Regular cardiac myocyte (primary cell): ENCODE results near the gene DPH6. TPM values are rescaled to one million over a fixed set of nuclear protein-coding genes. Genes with fewer than 3 reads are reported as not detected.

Source experiments
- total RNA-seq: library from RNA; depleted of rRNA; stranded (reverse); fragments of >200 nt; gene quantifications from 2 replicates; pipeline ENCODE4 v1.2.3, GENCODE V29; 2014

The DPH6 gene, protein sequence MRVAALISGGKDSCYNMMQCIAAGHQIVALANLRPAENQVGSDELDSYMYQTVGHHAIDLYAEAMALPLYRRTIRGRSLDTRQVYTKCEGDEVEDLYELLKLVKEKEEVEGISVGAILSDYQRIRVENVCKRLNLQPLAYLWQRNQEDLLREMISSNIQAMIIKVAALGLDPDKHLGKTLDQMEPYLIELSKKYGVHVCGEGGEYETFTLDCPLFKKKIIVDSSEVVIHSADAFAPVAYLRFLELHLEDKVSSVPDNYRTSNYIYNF
- total RNA-seq: 5.9 and 12.1 TPM in 2 replicates

DNA sequence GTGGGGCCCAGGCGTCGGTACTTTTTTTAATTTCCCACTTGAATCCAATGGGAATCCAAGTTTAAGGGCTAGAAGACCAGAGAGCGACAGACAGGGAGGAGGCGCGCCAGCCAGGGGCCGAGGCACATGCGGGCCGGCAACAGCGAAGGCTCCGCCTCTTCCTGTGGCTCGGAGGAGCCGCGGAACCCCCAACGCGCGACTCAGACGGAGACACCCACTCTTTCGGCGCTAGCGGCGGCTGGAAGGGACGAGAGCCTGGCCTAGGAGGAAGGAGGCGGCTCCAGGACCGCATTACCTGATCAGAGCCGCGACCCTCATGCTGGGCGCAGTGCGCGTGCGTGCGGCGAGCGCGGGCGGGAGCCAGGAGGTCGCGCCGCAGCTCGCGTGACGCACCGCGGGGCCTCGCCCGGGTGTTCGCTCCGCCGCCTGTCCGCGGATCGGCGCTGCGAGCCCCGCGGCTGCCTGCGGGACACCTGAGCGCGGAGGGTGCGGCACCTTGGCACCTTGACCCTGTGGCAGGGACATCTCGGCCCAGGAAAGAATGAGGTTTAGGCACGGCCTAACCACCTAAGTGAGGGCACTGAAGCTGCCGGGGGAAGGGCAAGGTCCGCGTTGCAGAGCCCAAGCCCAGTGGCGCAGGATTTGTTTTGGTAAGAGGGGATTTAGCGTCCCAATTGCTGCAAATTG, at the start of gene DPH6:
DPH6 (minus strand) TSS at position 342 of the 687 bp plus-strand sequence; CDS start at position 318, 24 bp downstream.

